ENCODE data around the gene CSTF3. TPM values are rescaled to one million over a fixed set of nuclear protein-coding genes. Genes with fewer than 3 reads are reported as not detected.
"Not testable (repeated sequence)": the region's sequence is repeated elsewhere in the genome, so short reads cannot be mapped to it uniquely, and the experiment has no call there.

Gene CSTF3
- total RNA-seq, 1 donor from 2014 or later: 16.6 TPM

DNA sequence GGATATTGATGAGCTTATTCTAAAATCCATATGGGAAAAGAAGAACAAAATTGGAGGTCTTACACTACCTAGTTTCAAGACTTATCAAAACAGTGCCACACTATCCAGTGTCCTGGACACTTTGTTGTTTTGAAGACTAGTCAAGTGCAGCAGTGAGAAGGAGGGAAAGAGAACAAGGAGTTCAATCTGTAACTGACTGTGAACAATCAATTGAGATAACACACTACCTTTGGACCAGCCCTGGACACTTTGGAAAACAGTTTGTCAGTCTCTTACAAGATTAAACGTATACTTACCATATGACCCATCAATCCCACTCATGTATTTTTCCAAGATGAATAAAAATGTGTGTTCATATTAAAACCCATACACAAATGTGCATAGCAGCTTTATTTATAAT is 10.0 kb upstream of the CSTF3 start:
- Histone ChIP-seq H3K36me3 (ENCODE audit: control insufficient read depth, insufficient read depth, low read length) (no peaks in the 10 kb centered on the region), H3K27me3 (ENCODE audit: control insufficient read depth, insufficient read depth, low read length) (no peaks in the 10 kb centered on the region), H3K4me3 (ENCODE audit: low read depth, low read length) (no peak overlapping the region)
- DNase-seq (ENCODE audit: low read depth): no peak
- TF ChIP-seq, protein P1, sequence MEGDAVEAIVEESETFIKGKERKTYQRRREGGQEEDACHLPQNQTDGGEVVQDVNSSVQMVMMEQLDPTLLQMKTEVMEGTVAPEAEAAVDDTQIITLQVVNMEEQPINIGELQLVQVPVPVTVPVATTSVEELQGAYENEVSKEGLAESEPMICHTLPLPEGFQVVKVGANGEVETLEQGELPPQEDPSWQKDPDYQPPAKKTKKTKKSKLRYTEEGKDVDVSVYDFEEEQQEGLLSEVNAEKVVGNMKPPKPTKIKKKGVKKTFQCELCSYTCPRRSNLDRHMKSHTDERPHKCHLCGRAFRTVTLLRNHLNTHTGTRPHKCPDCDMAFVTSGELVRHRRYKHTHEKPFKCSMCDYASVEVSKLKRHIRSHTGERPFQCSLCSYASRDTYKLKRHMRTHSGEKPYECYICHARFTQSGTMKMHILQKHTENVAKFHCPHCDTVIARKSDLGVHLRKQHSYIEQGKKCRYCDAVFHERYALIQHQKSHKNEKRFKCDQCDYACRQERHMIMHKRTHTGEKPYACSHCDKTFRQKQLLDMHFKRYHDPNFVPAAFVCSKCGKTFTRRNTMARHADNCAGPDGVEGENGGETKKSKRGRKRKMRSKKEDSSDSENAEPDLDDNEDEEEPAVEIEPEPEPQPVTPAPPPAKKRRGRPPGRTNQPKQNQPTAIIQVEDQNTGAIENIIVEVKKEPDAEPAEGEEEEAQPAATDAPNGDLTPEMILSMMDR (IDR thresholded peaks at IDR 0.05; ENCODE audit: insufficient read depth, low read length, severe bottlenecking): no peak
- FAIRE-seq: no peak

DNA sequence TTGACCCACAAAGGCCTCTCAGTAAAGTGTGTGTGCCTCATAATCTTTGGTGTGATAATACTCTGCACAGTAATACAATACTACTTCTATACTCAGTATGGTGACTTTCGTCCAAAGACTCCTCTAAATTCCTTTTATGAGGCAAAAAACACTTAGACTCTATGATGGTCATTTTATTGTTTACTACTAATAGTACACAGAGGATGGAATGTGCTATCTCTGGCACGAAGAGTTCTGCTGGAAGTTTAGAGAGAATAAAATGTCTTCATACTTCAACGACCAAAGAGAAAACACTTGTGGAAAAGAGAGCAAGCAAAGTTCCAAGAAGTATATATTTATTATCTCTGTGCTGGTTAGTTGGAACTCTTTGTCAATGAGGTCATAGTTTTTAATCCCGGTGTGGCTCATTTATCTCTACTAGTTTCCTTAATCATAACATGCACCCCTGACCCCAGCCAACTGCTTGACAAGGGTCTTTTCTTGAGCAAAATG is 7.5 kb upstream of the CSTF3 start:
- TF ChIP-seq, protein P1 (IDR thresholded peaks at IDR 0.05; ENCODE audit: insufficient read depth, low read length, severe bottlenecking): no peak
- DNase-seq (ENCODE audit: low read depth) (no peak), FAIRE-seq (no peak)
- Histone ChIP-seq H3K36me3 (ENCODE audit: control insufficient read depth, insufficient read depth, low read length) (no peaks in the 10 kb centered on the region), H3K4me3 (ENCODE audit: low read depth, low read length) (no peak overlapping the region), H3K27me3 (ENCODE audit: control insufficient read depth, insufficient read depth, low read length) (no peaks in the 10 kb centered on the region)

DNA sequence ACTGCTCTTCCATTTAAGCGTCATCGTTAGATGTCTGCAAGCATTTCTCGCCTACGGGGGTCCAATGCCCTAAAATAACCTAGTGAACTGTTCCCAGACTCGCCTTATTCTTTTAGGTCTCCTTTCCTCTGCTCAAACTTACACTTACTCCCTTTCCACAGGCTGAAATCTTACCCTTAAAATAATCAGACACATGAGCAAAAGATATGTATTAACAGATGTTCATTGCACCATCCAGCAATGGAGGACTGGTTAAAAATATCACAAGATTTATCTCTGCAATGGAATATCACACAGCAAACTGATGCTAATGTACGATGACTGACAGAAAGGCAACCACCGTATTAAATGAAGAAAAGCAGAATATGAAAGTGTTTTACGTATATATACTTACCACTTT is 1.6 kb upstream of the CSTF3 start:
- Histone ChIP-seq H3K27me3 (ENCODE audit: control insufficient read depth, insufficient read depth, low read length) (no peaks in the 10 kb centered on the region), H3K4me3 (ENCODE audit: low read depth, low read length) (no peak overlapping the region), H3K36me3 (ENCODE audit: control insufficient read depth, insufficient read depth, low read length) (no peaks in the 10 kb centered on the region)
- FAIRE-seq: no peak
- DNase-seq (ENCODE audit: low read depth): no peak
- TF ChIP-seq, protein P1 (IDR thresholded peaks at IDR 0.05; ENCODE audit: insufficient read depth, low read length, severe bottlenecking): no peak

DNA sequence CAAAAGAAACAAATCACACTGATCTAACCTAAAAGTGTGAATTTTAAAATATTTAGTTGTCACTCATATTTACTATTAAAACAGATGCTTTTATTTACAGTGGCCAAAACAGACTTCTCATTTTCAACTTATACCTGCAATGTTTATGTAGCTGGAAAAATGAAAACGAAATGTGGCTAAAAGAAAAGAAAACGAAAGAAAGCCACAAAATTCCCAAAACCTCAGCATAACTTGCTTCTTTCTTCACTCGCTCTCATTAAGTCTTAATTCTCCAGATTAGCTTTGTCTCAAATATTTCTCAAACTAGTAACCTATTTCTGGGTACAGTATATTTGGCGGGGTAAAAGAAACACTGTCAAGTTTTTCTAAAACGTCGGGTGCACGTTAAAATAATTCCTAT is 693 bp downstream of the CSTF3 start:
- H3K4me3 ChIP-seq (ENCODE audit: low read depth, low read length): peak overlapping the region; percentile 73
- H3K36me3 ChIP-seq (ENCODE audit: control insufficient read depth, insufficient read depth, low read length): no peaks in the 10 kb centered on the region
- TF ChIP-seq, protein P1 (IDR thresholded peaks at IDR 0.05; ENCODE audit: insufficient read depth, low read length, severe bottlenecking): no peak
- no peak for DNase-seq (ENCODE audit: low read depth)
- no peaks in the 10 kb centered on the region for H3K27me3 ChIP-seq (ENCODE audit: control insufficient read depth, insufficient read depth, low read length)
- no peak for FAIRE-seq

DNA sequence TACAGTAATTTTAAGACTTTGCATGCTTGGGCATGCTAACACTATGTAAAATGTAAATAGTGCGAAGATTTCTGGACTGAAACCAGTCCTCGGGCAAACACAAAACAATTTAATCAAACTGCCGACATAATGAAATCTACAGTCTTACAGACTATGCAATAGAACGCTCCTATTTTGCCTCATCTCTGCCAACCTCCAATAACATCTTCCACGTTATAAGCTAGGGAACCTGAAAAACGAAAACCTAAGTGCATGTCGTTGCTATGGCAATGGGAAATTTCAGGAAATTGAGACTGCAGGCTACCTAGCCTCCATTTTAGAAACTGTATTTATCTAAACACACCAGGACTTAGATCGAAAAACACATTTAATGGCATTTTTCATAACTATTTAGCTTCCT is 1.1 kb downstream of the CSTF3 start:
- Histone ChIP-seq H3K4me3 (ENCODE audit: low read depth, low read length) (peak overlapping the region; percentile 73), H3K27me3 (ENCODE audit: control insufficient read depth, insufficient read depth, low read length) (no peaks in the 10 kb centered on the region), H3K36me3 (ENCODE audit: control insufficient read depth, insufficient read depth, low read length) (no peaks in the 10 kb centered on the region)
- TF ChIP-seq, protein P1 (IDR thresholded peaks at IDR 0.05; ENCODE audit: insufficient read depth, low read length, severe bottlenecking): no peak
- no peak for FAIRE-seq
- DNase-seq (ENCODE audit: low read depth): peak; percentile 49

DNA sequence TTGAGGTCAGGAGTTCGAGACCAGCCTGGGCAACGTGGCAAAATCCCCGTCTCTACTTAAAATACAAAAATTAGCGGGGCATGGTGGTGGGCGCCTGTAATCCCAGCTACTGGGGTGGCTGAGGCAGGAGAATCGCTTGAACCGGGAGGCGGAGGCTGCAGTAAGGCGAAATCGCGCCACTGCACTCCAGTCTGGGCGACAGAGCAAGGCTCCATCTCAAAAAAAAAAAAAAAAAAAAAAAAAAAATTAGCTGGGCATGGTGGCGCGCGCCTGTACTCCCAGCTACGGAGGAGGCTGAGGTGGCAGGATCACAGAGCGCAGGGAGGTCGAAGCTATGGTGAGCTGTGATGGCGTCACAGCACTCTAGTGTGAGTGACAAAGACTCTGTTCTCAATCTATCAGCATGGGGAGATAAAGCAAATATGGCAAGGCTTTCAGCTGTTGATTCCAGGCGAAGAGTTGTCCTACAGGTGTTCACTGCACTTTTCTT is 1.9 kb downstream of the CSTF3 start:
- H3K4me3 ChIP-seq (ENCODE audit: low read depth, low read length): peak overlapping the region; percentile 73
- H3K36me3 ChIP-seq (ENCODE audit: control insufficient read depth, insufficient read depth, low read length); H3K27me3 ChIP-seq (ENCODE audit: control insufficient read depth, insufficient read depth, low read length); FAIRE-seq; DNase-seq (ENCODE audit: low read depth): not testable (repeated sequence)
